Endothelial cell of umbilical vein (primary cell): ENCODE data around the gene TNPO3. TPM values are rescaled to one million over a fixed set of nuclear protein-coding genes. Genes with fewer than 3 reads are reported as not detected.
A peak's percentile ranks its signal among the peaks of the same experiment; 100 is the strongest.

ENCODE experiments used
- BruUV-seq: library from RNA; stranded (reverse); fragments of 400-500 nt; replicated peaks from 2 replicates; lab custom pipeline; 2021; lab: Mats Ljungman, UMichigan
- CTCF ChIA-PET: fragments of 300-600, 350-600 bp; sonication (Branson Sonifier 250); formaldehyde crosslinking; loops from one replicate; lab custom pipeline; 2021; ENCODE audit warnings: antibody characterized with exemption, inconsistent platforms; lab: Charles Lee
- POLR2A ChIA-PET: fragments of 300-600, 350-600 bp; sonication (Branson Sonifier 250); formaldehyde crosslinking; loops from one replicate; lab custom pipeline; 2021; ENCODE audit warnings: antibody characterized with exemption, inconsistent platforms; lab: Charles Lee
- DNase-seq: peaks from one replicate; pipeline ENCODE4 v3.0.0-alpha.2; 2011; ENCODE audit warnings: low read depth, low spot score
- FAIRE-seq: peaks from 2 replicates; lab custom pipeline; 2011; peaks lifted over from hg19 to GRCh38; lab: Jason Lieb, UNC
- H2AFZ ChIP-seq: 2 replicates; pipeline ENCODE4 v1.6.0; 2012; ENCODE audit warnings: low read depth, low read length, control low read depth, inconsistent platforms
- H3K27ac ChIP-seq: 2 replicates; pipeline ENCODE4 v1.5.1; 2011; ENCODE audit warnings: low read depth, mild to moderate bottlenecking, control low read depth, low read length, moderate library complexity; ENCODE audit not compliant: insufficient read depth
- H3K27me3 ChIP-seq, 2 experiments: 2 replicates each; pipeline versions ENCODE4 v1.6.0 to v1.6.1; 2011; ENCODE audit warnings: low read length in 2 of 2, mixed read lengths in 1 of 2; ENCODE audit not compliant: control insufficient read depth in 2 of 2, insufficient read depth in 2 of 2
- H3K36me3 ChIP-seq, 2 experiments: 2 replicates in 1 of 2; 3 replicates in 1 of 2; pipeline ENCODE4 v1.5.1; 2011; ENCODE audit warnings: low read length in 2 of 2, mild to moderate bottlenecking in 1 of 2, moderate library complexity in 1 of 2; ENCODE audit not compliant: control insufficient read depth in 2 of 2, insufficient read depth in 2 of 2; ENCODE audit errors: extremely low read depth in 1 of 2
- H3K4me1 ChIP-seq: 3 replicates; pipeline ENCODE4 v1.5.1; 2011; ENCODE audit warnings: mild to moderate bottlenecking, low read length; ENCODE audit not compliant: control insufficient read depth, insufficient read depth; ENCODE audit errors: extremely low read depth
- H3K4me2 ChIP-seq: 2 replicates; pipeline ENCODE4 v1.6.1; 2011; ENCODE audit warnings: low read length, control low read depth, mixed read lengths; ENCODE audit not compliant: insufficient read depth
- H3K4me3 ChIP-seq, 3 experiments: fragments of 200-600 bp in 1 of 3; sonication (generic), shearing (Covaris generic) in 1 of 3; replicated peaks in 1 of 3; 2 replicates each; pipeline ENCODE4 v1.5.1; 2011 to 2016; ENCODE audit warnings: control low read depth in 3 of 3, low read length in 3 of 3, mild to moderate bottlenecking in 2 of 3, inconsistent platforms in 1 of 3, low read depth in 1 of 3, moderate library complexity in 1 of 3; ENCODE audit not compliant: insufficient read depth in 1 of 3
- H3K79me2 ChIP-seq: 2 replicates; pipeline ENCODE4 v1.6.0; 2012; ENCODE audit warnings: low read length, inconsistent platforms; ENCODE audit not compliant: control insufficient read depth, insufficient read depth
- H3K9ac ChIP-seq: replicated peaks from 2 replicates; pipeline ENCODE3; 2011; ENCODE audit warnings: low read length, control low read depth; ENCODE audit not compliant: insufficient read depth; ENCODE audit errors: extremely low read depth
- H3K9me1 ChIP-seq: replicated peaks from 3 replicates; pipeline ENCODE4 v1.6.0; 2011; ENCODE audit warnings: mild to moderate bottlenecking, low read length; ENCODE audit not compliant: control insufficient read depth, insufficient read depth; ENCODE audit errors: extremely low read depth
- H3K9me3 ChIP-seq: replicated peaks from 2 replicates; pipeline ENCODE4 v1.5.1; 2012; ENCODE audit warnings: low read length, inconsistent platforms; ENCODE audit not compliant: control insufficient read depth, insufficient read depth
- H4K20me1 ChIP-seq: replicated peaks from 2 replicates; pipeline ENCODE3; 2011; ENCODE audit warnings: mild to moderate bottlenecking, low read length; ENCODE audit not compliant: control insufficient read depth, insufficient read depth; ENCODE audit errors: extremely low read depth
- EZH2 ChIP-seq: IDR thresholded peaks from 2 replicates; pipeline ENCODE4 v1.6.1; 2012; ENCODE audit warnings: borderline replicate concordance, low read depth, mild to moderate bottlenecking, moderate library complexity, low read length, inconsistent platforms; ENCODE audit not compliant: severe bottlenecking
- FOS ChIP-seq: IDR thresholded peaks from 2 replicates; pipeline ENCODE4 v1.6.1; 2011; ENCODE audit warnings: mild to moderate bottlenecking, low read length, moderate library complexity, borderline replicate concordance; ENCODE audit not compliant: insufficient read depth
- GATA2 ChIP-seq: IDR thresholded peaks from 2 replicates; pipeline ENCODE4 v1.7.0; 2011; ENCODE audit warnings: low read depth, mild to moderate bottlenecking, moderate library complexity, mixed read lengths, low read length; ENCODE audit not compliant: insufficient read length, insufficient read depth
- JUN ChIP-seq: IDR thresholded peaks from 2 replicates; pipeline ENCODE4 v1.6.1; 2011; ENCODE audit warnings: borderline replicate concordance, low read depth; ENCODE audit not compliant: insufficient read length, insufficient read depth
- MYC ChIP-seq: IDR thresholded peaks from one replicate; pipeline ENCODE4 v1.6.1; 2011; ENCODE audit warnings: mild to moderate bottlenecking, low read depth, low read length
- POLR2A ChIP-seq: IDR thresholded peaks from 2 replicates; pipeline ENCODE4 v1.6.1; 2012; ENCODE audit warnings: low read depth, mild to moderate bottlenecking, control low read depth, low read length
- POLR2AphosphoS5 ChIP-seq: IDR thresholded peaks from 2 replicates; pipeline ENCODE4 v1.6.1; 2012; ENCODE audit warnings: low read depth, mild to moderate bottlenecking, control low read depth, low read length, moderate library complexity; ENCODE audit not compliant: insufficient read depth
- dilution Hi-C: fragments of 300-500 bp; cut with MboI; formaldehyde crosslinking; loops from one replicate; pipeline ENCODE4 v1.15.0; 2019; ENCODE audit warnings: low sequenced_read_pairs; ENCODE audit not compliant: extremely low pct_ligation_motif_present
- intact Hi-C: fragments of 100-400 bp; cut with micrococcal nuclease; formaldehyde crosslinking; loops from one replicate; pipeline ENCODE4 v1.10.0; 2022
- polyA plus RNA-seq, 4 experiments: library from polyadenylated mRNA; depleted of rRNA in 3 of 4; stranded (reverse) in 3 of 4; unstranded in 1 of 4; fragments of >200 nt; gene quantifications; 2 replicates each; pipeline versions ENCODE4 v1.2.1 to v1.2.3, GENCODE V29; 2011 to 2012; ENCODE audit warnings: missing spikeins in 1 of 4
- total RNA-seq: library from RNA; stranded (reverse); gene quantifications from 2 replicates; pipeline ENCODE4 v1.2.3, GENCODE V29; 2021
- TF ChIP-seq, protein P1 (sequence below), 2 donors: IDR thresholded peaks; 1 replicate in 1 of 2; 2 replicates in 1 of 2; pipeline ENCODE4 v1.5.1; 2011; ENCODE audit warnings: low read length in 2 of 2, mild to moderate bottlenecking in 2 of 2, moderate library complexity in 2 of 2, control low read depth in 1 of 2, inconsistent platforms in 1 of 2, low read depth in 1 of 2; ENCODE audit not compliant: insufficient read depth in 1 of 2; ENCODE audit errors: extremely low read depth in 1 of 2
- TF ChIP-seq, protein P2 (sequence below): IDR thresholded peaks from 2 replicates; pipeline ENCODE4 v1.6.1; 2011; ENCODE audit not compliant: insufficient read depth, insufficient read length

The TNPO3 gene
- total and polyA plus RNA-seq, 2 donors (not counting 3 experiments of a cell fraction or from before 2014, with no cell fraction given), result 29.0 to 46.9 TPM

DNA sequence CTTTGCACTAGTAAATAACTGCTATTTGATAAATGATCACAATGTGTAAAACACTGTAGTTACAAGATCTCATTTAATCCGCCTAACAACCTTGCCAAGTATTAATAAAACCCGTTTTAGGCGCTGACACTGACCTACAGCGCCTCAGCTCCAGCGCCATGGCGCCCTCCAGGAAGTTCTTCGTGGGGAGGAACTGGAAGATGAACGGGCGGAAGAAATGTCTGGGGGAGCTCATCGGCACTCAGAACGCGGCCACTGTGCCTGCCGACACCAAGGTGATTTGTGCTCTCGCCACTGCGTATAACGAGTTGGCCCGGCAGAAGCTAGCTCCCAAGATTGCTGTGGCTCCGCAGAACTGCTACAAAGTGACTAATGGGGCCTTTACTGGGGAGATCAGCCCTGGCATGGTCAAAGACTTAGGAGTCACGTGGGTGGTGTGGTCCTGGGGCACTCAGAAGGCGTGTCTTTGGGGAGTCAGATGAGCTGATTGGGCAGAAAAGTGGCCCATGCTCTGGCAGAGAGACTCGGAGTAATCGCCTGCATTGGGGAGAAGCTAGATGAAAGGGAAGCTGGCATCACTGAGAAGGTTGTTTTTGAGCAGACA, 1.1 kb upstream of the TNPO3 start:
- no TSS peak for BruUV-seq
- POLR2A ChIA-PET, result no interaction called here
- no peaks in the 10 kb centered on the region for H3K9me1 ChIP-seq
- CTCF ChIA-PET, result interaction anchor here (1.5 kb wide), 1 partner anchor 65 kb away, joined by 3 read pairs; no protein-coding TSS in a partner anchor
- no peak overlapping the region for H3K27ac ChIP-seq
- peak overlapping the region; percentile 92 for H2AFZ ChIP-seq
- H3K9ac ChIP-seq, result no peak overlapping the region
- TF ChIP-seq POLR2A, result no peak
- no peak for TF ChIP-seq FOS
- TF ChIP-seq, protein P1, sequence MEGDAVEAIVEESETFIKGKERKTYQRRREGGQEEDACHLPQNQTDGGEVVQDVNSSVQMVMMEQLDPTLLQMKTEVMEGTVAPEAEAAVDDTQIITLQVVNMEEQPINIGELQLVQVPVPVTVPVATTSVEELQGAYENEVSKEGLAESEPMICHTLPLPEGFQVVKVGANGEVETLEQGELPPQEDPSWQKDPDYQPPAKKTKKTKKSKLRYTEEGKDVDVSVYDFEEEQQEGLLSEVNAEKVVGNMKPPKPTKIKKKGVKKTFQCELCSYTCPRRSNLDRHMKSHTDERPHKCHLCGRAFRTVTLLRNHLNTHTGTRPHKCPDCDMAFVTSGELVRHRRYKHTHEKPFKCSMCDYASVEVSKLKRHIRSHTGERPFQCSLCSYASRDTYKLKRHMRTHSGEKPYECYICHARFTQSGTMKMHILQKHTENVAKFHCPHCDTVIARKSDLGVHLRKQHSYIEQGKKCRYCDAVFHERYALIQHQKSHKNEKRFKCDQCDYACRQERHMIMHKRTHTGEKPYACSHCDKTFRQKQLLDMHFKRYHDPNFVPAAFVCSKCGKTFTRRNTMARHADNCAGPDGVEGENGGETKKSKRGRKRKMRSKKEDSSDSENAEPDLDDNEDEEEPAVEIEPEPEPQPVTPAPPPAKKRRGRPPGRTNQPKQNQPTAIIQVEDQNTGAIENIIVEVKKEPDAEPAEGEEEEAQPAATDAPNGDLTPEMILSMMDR (IDR thresholded peaks at IDR 0.05; ENCODE audit: extremely low read depth in 1 of 2, insufficient read depth in 1 of 2, low read depth in 1 of 2, low read length in 2 of 2), result no peak
- TF ChIP-seq JUN, result no peak
- TF ChIP-seq POLR2AphosphoS5, result no peak
- TF ChIP-seq, protein P2, sequence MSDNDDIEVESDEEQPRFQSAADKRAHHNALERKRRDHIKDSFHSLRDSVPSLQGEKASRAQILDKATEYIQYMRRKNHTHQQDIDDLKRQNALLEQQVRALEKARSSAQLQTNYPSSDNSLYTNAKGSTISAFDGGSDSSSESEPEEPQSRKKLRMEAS, result no peak
- TF ChIP-seq EZH2, result no peak
- TF ChIP-seq GATA2, result no peak
- no peak for TF ChIP-seq MYC
- dilution Hi-C loops, result no loop called here
- H4K20me1 ChIP-seq, result no peaks in the 10 kb centered on the region
- H3K4me2 ChIP-seq, result peak overlapping the region; percentile 95
- DNase-seq (no peak), FAIRE-seq (no peak)
- no peaks in the 10 kb centered on the region for H3K9me3 ChIP-seq
- peaks cover 36% of the 10 kb centered on the region for H3K79me2 ChIP-seq
- no peak overlapping the region for H3K4me3 ChIP-seq
- intact Hi-C loops, result no loop called here
- no peaks in the 10 kb centered on the region for H3K36me3 ChIP-seq
- peaks cover 6 to 8% of the 10 kb centered on the region in 2 experiments for H3K27me3 ChIP-seq
- H3K4me1 ChIP-seq, result peaks cover 15% of the 10 kb centered on the region
